Dermis blood vessel endothelial cell (primary cell): ENCODE measurements around the gene TGFBR3L. TPM values are rescaled to one million over a fixed set of nuclear protein-coding genes. Genes with fewer than 3 reads are reported as not detected.
"Not testable (repeated sequence)": the region's sequence is repeated elsewhere in the genome, so short reads cannot be mapped to it uniquely, and the experiment has no call there.

ENCODE experiments used
- DNase-seq: peaks from one replicate; pipeline ENCODE4 v3.0.0; 2010
- total RNA-seq: library from RNA; depleted of rRNA; stranded (reverse); fragments of >200 nt; gene quantifications from 2 replicates; pipeline ENCODE4 v1.2.3, GENCODE V29; 2014

TGFBR3L gene
- total RNA-seq, 1 donor from 2014 or later, result not detected

GRCh38 chr19:7879836-7880235 lies 34.8 kb upstream of the TGFBR3L start:
- DNase-seq, result no peak

GRCh38 chr19:7881910-7882309 lies 32.7 kb upstream of the TGFBR3L start:
- DNase-seq, result no peak

GRCh38 chr19:7883105-7883504 lies 31.5 kb upstream of the TGFBR3L start:
- DNase-seq, result no peak

- no peak for DNase-seq
Observed at GRCh38 chr19:7883796-7884570, 30.6 kb upstream of the TGFBR3L start.

- DNase-seq, result no peak
Observed at GRCh38 chr19:7885818-7886217, 28.8 kb upstream of the TGFBR3L start.

- no peak for DNase-seq
Observed at GRCh38 chr19:7887408-7888144, 27.1 kb upstream of the TGFBR3L start.

- DNase-seq, result peak; percentile 52
Observed at GRCh38 chr19:7888145-7888825, 26.3 kb upstream of the TGFBR3L start, which contains the start of gene LRRC8E. Gene LRRC8E (plus strand): TSS chr19:7888510. CDS start chr19:7895604, 7,094 bp downstream.

- no peak for DNase-seq
Observed at GRCh38 chr19:7888826-7889217, 25.8 kb upstream of the TGFBR3L start.

- not testable (repeated sequence) for DNase-seq
Observed at GRCh38 chr19:7893362-7894101, 21.1 kb upstream of the TGFBR3L start.

- no peak for DNase-seq
Observed at GRCh38 chr19:7894612-7895309, 19.9 kb upstream of the TGFBR3L start.

GRCh38 chr19:7895565-7895964 lies 19.1 kb upstream of the TGFBR3L start:
- DNase-seq, result no peak

GRCh38 chr19:7897292-7897691 lies 17.3 kb upstream of the TGFBR3L start:
- DNase-seq, result no peak

GRCh38 chr19:7898967-7899366 lies 15.7 kb upstream of the TGFBR3L start:
- DNase-seq, result no peak

GRCh38 chr19:7899751-7900378 lies 14.8 kb upstream of the TGFBR3L start:
- DNase-seq, result no peak

- DNase-seq, result no peak
Observed at GRCh38 chr19:7900401-7900870, 14.2 kb upstream of the TGFBR3L start.

- no peak for DNase-seq
Observed at GRCh38 chr19:7900931-7901330, 13.7 kb upstream of the TGFBR3L start.

- no peak for DNase-seq
Observed at GRCh38 chr19:7901337-7901736, 13.3 kb upstream of the TGFBR3L start.

GRCh38 chr19:7902796-7903243 lies 11.8 kb upstream of the TGFBR3L start:
- DNase-seq, result no peak

GRCh38 chr19:7903244-7904073 lies 11.2 kb upstream of the TGFBR3L start, which contains the start of gene MAP2K7:
Gene MAP2K7 (plus strand): TSS chr19:7903877. CDS start chr19:7903945, 68 bp downstream.
- DNase-seq, result peak; percentile 100
